CD8-positive, alpha-beta memory T cell (primary cell): ENCODE data around the gene COMMD3. TPM values are rescaled to one million over a fixed set of nuclear protein-coding genes. Genes with fewer than 3 reads are reported as not detected.

Source experiments
- polyA plus RNA-seq: library from polyadenylated mRNA; unstranded; fragments of 300-500 nt; fragmentation: Illumina TruSeq; gene quantifications from one replicate; pipeline ENCODE4 v1.2.3, GENCODE V29; 2021
- total RNA-seq, 2 experiments: library from RNA; stranded (reverse); gene quantifications; one replicate each; pipeline ENCODE4 v1.2.3, GENCODE V29; 2021

COMMD3 gene
- total and polyA plus RNA-seq, 3 experiments from 2014 or later = 61.4 to 80.4 (median 80.2) TPM

Other genes with a start within 250 kb of the COMMD3 start
- gene EBLN1, start 98.4 kb upstream of the COMMD3 start, total RNA-seq = not detected
- not detected for gene EBLN1, start 98.4 kb upstream of the COMMD3 start, polyA plus RNA-seq
- 10 to 100 TPM; 87.8 to 97.3 TPM for gene BMI1, start 4.7 kb downstream of the COMMD3 start, total RNA-seq
- gene BMI1, start 4.7 kb downstream of the COMMD3 start, polyA plus RNA-seq = 39.3 TPM
- under 1 TPM in 1 of 2 experiments, not detected in 1; 0.22 TPM for gene SPAG6, start 29.1 kb downstream of the COMMD3 start, total RNA-seq
- not detected for gene SPAG6, start 29.1 kb downstream of the COMMD3 start, polyA plus RNA-seq